NB4 (cell line): ENCODE data around the gene ZSCAN18.
"Not testable (repeated sequence)": the region's sequence is repeated elsewhere in the genome, so short reads cannot be mapped to it uniquely, and the experiment has no call there.

Source experiments
- DNase-seq: peaks from one replicate; pipeline ENCODE4 v3.0.0; 2010; ENCODE audit warnings: low read depth
- H3K4me3 ChIP-seq: one replicate; pipeline ENCODE4 v1.5.1; 2011; ENCODE audit warnings: mild to moderate bottlenecking, low read depth, low read length, moderate library complexity
- MYC ChIP-seq: IDR thresholded peaks from 2 replicates; pipeline ENCODE4 v1.6.1; 2011; ENCODE audit warnings: low read depth, low read length
- POLR2A ChIP-seq: IDR thresholded peaks from 2 replicates; pipeline ENCODE4 v1.6.1; 2011; ENCODE audit warnings: mild to moderate bottlenecking; ENCODE audit not compliant: insufficient read length; ENCODE audit errors: extremely low read depth
- TF ChIP-seq, protein P1 (sequence below): IDR thresholded peaks from 2 replicates; pipeline ENCODE4 v1.6.1; 2011; ENCODE audit warnings: low read depth, low read length
- TF ChIP-seq, protein P2 (sequence below): IDR thresholded peaks from one replicate; pipeline ENCODE4 v1.5.1; 2012; ENCODE audit warnings: low read depth, low read length

Gene ZSCAN18, protein sequence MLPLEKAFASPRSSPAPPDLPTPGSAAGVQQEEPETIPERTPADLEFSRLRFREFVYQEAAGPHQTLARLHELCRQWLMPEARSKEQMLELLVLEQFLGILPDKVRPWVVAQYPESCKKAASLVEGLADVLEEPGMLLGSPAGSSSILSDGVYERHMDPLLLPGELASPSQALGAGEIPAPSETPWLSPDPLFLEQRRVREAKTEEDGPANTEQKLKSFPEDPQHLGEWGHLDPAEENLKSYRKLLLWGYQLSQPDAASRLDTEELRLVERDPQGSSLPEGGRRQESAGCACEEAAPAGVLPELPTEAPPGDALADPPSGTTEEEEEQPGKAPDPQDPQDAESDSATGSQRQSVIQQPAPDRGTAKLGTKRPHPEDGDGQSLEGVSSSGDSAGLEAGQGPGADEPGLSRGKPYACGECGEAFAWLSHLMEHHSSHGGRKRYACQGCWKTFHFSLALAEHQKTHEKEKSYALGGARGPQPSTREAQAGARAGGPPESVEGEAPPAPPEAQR

DNA sequence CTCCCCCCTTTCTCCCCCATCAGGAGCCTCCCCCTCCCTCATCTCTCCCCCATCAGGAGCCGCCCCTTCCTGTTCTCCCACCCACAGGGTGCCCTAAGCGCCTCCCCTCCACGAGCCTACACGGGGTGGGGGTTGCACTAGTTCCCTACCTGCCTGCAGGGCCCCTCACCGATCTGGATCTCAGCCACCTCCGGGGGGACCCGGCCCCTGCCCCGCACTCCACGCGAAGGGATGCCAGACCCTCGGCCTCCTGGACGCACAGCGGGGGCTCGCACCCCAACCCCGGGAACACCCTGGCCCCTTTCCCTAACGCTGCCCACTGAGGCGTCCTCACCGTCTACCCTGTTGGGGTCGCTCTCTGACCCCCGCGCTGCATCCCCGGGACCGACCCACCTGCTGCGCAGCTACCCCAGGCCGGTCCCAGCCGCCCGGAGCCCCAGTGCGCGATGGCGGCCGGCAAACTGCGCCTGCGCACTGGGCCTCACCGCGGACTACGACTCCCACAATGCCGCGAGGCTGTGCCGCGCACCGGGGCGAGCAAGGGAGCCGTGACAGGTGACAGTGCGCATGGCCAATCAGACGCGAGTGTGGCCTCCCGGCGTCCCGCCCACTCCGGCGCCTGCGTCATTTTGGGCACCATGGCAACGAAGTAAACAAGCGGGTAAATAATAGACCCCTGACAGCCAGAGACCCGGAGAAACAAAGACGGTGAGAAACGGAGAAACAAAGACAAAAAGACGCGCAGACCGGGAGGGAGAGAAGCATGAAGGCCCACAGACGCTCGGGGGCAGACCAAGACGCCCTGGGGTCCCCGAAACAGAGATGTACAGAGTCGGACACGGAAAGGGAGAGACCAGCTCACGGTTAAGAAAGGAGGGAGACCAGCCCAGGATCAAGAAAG is at the start of gene ZSCAN18:
TSS of gene ZSCAN18 (minus strand) at position 451 of the 901 bp plus-strand sequence. CDS start 7,964 bp downstream, outside the sequence.
- TF ChIP-seq, protein P1, sequence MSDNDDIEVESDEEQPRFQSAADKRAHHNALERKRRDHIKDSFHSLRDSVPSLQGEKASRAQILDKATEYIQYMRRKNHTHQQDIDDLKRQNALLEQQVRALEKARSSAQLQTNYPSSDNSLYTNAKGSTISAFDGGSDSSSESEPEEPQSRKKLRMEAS: no peak
- TF ChIP-seq POLR2A (no peak), MYC (no peak)
- TF ChIP-seq, protein P2, sequence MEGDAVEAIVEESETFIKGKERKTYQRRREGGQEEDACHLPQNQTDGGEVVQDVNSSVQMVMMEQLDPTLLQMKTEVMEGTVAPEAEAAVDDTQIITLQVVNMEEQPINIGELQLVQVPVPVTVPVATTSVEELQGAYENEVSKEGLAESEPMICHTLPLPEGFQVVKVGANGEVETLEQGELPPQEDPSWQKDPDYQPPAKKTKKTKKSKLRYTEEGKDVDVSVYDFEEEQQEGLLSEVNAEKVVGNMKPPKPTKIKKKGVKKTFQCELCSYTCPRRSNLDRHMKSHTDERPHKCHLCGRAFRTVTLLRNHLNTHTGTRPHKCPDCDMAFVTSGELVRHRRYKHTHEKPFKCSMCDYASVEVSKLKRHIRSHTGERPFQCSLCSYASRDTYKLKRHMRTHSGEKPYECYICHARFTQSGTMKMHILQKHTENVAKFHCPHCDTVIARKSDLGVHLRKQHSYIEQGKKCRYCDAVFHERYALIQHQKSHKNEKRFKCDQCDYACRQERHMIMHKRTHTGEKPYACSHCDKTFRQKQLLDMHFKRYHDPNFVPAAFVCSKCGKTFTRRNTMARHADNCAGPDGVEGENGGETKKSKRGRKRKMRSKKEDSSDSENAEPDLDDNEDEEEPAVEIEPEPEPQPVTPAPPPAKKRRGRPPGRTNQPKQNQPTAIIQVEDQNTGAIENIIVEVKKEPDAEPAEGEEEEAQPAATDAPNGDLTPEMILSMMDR: no peak
- DNase-seq: peak; percentile 89
- H3K4me3 ChIP-seq: peak within 1 kb of the TSS; percentile 68

DNA sequence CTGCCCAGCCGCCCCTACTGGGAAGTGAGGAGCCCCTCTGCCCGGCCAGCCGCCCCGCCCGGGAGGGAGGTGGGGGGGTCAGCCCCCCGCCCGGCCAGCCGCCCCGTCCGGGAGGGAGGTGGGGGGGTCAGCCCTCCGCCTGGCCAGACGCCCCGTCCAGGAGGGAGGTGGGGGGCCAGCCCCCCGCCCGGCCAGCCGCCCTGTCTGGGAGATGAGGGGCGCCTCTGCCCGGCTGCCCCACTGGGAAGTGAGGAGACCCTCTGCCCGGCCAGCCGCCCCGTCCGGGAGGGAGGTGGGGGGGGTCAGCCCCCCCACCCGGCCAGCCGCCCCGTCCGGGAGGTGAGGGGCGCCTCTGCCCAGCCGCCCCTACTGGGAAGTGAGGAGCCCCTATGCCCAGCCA is 49.4 kb upstream of the ZSCAN18 start:
- DNase-seq, H3K4me3 ChIP-seq: not testable (repeated sequence)

DNA sequence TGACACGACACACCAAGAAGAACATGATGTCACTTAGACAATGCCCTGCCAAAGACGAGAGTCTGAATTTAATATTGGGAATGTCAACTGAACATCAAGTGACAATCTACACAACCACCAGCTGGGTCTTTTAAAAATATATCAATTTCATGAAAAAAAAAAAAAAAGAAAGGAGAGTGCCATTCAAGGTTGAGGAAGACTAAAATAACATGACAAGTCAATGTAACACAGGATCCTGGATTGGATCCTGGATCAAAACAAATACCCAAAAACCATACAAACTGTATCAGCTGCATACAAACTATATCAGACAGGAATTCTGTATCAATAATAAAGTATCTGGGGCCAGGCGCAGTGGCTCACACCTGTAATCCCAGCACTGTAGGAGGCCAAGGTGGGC is 47.8 kb upstream of the ZSCAN18 start:
- TF ChIP-seq MYC: no peak

DNA sequence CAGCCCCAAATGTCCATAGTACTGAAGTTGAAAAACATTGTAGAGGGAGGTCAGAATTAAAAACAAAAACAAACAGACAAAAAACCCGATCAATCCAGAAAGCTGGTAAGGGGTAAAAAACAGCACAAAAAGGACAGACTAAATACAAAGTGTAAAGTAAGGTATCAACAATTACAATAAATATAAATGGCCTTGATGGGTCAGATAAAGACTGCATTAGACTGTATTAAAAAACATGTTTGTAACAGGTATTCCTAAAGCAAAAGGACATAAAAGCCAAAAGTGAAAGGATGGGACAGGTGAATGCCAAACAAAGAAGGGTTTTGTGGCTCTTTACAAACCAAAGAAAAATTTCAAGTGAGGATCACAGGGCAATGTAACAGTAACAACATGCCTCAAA is 36.2 kb upstream of the ZSCAN18 start:
- H3K4me3 ChIP-seq: no peak overlapping the region
- TF ChIP-seq POLR2A (no peak), MYC (no peak)
- TF ChIP-seq, protein P2: no peak
- TF ChIP-seq, protein P1: no peak
- DNase-seq: no peak

More for the DNA sequence above, 47.8 kb upstream of the ZSCAN18 start:
- no peak overlapping the region for H3K4me3 ChIP-seq
- DNase-seq: no peak

DNA sequence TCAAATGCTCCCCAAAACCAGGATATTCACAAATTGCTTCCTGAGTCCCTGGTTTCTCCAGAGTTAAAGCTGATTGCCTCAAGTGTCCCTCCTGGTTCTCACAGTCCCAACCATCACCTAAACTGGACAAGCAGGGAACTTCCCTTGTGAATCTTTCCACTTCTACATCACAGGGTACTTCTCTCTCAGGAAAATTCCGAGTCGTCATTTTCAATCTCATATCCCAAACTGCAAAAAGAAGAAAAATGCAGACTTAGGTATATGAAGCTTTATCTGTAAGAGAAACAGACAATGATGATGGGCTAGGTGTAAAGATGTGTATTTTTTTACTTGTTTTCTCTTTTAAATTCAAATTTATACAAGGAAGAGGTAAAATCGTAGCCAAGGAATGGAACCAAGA is 31.3 kb upstream of the ZSCAN18 start:
- no peak for TF ChIP-seq POLR2A
- no peak for TF ChIP-seq MYC
- TF ChIP-seq, protein P1: no peak
- TF ChIP-seq, protein P2: no peak
- no peak overlapping the region for H3K4me3 ChIP-seq
- no peak for DNase-seq

DNA sequence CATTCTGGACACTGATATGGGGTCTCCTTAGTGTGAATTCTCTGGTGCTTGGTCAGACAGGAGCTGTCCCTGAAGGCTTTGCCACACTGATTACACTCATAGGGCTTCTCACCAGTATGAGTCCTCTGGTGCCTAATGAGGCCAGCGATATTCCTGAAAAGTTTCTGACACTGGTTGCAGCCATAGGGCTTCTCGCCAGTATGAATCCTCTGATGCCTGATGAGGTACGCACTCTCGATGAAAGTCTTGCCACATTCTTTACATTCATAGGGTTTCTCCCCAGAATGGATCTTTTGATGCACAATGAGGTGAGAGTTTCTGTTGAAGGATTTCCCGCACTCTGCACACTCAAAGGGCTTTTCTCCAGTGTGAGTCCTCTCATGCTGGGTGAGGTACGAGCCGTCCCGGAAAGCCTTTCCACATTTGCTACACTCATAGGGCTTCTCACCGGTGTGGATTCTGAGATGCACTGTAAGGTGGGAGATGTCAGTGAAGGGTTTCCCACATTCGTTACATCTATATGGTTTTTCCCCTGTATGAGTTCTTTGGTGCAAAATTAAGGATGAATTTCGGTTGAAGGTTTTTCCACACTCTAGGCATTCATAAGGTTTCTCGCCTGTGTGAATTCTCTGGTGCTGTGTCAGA is 30.1 kb upstream of the ZSCAN18 start:
- no peak for TF ChIP-seq MYC
- no peak for TF ChIP-seq POLR2A
- H3K4me3 ChIP-seq: no peak overlapping the region
- DNase-seq: peak; percentile 12

DNA sequence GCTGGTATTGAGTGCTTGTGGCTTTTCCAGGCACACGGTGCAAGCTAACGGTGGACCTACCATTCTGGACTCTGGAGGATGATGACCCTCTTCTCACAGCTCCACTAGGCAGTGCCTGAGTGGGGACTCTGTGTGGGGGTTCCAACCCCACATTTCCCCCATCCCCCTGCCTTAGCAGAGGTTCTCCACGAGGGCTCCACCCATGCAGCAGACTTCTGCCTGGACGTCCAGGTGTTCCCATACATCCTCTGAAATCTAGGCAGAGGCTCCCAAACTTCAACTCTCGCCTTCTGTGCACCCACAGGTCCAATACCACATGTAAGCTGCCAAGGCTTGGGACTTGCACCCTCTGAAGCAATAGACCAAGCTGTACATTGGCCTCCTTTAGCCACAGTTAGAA is 25.3 kb upstream of the ZSCAN18 start:
- TF ChIP-seq POLR2A: no peak
- no peak for TF ChIP-seq MYC
- TF ChIP-seq, protein P2: no peak
- TF ChIP-seq, protein P1: no peak
- H3K4me3 ChIP-seq: no peak overlapping the region
- no peak for DNase-seq
